MM.1S (cell line): ENCODE results near the gene KRTAP10-5.

Experiments used
- CTCF ChIP-seq: fragments of 300-600 bp; sonication (generic); IDR thresholded peaks from 2 replicates; pipeline ENCODE4 v1.5.1; 2016; ENCODE audit warnings: antibody characterized with exemption, low read length, mixed read lengths
- EZH2 ChIP-seq: fragments of 300-600 bp; sonication (generic); optimal IDR thresholded peaks from 2 replicates; pipeline ENCODE3; 2017; ENCODE audit warnings: low read depth, mild to moderate bottlenecking, antibody characterized with exemption, low read length, mixed read lengths
- EZH2phosphoT487 ChIP-seq: fragments of 300-600 bp; sonication (generic); IDR thresholded peaks from 2 replicates; pipeline ENCODE4 v1.6.1; 2018; ENCODE audit warnings: antibody characterized with exemption, low read length

- TF ChIP-seq CTCF (no peak), EZH2phosphoT487 (no peak), EZH2 (no peak)
Observed at GRCh38 chr21:44552136-44552535, 28.3 kb downstream of the KRTAP10-5 start.
